KMS-11 (cell line): ENCODE measurements around the gene ZNF14.
A peak's percentile ranks its signal among the peaks of the same experiment; 100 is the strongest.
"Not testable (repeated sequence)": the region's sequence is repeated elsewhere in the genome, so short reads cannot be mapped to it uniquely, and the experiment has no call there.

Source experiments
- H2AFZ ChIP-seq: fragments of 200-600 bp; sonication (generic); 2 replicates; pipeline ENCODE4 v1.6.1; 2016; ENCODE audit warnings: antibody characterized with exemption, mixed run types, low read depth
- H3K27ac ChIP-seq: fragments of 200-600 bp; sonication (generic); 2 replicates; pipeline ENCODE4 v1.6.1; 2016; ENCODE audit warnings: mild to moderate bottlenecking, mixed run types
- H3K27me3 ChIP-seq: fragments of 200-600 bp; sonication (generic); 2 replicates; pipeline ENCODE4 v1.6.1; 2017; ENCODE audit warnings: mild to moderate bottlenecking, low read depth, mixed run types, moderate library complexity; ENCODE audit not compliant: insufficient read depth
- H3K36me3 ChIP-seq: fragments of 200-600 bp; sonication (generic); 2 replicates; pipeline ENCODE4 v1.6.1; 2017; ENCODE audit warnings: mild to moderate bottlenecking, mixed run types; ENCODE audit not compliant: insufficient read depth
- H3K4me1 ChIP-seq: fragments of 200-600 bp; sonication (generic); 2 replicates; pipeline ENCODE4 v1.6.1; 2016; ENCODE audit warnings: mild to moderate bottlenecking, low read depth, mixed run types; ENCODE audit not compliant: poor library complexity, severe bottlenecking
- H3K4me2 ChIP-seq: fragments of 200-600 bp; sonication (generic); 2 replicates; pipeline ENCODE4 v1.7.0; 2016; ENCODE audit warnings: mild to moderate bottlenecking, mixed run types
- H3K4me3 ChIP-seq: fragments of 200-600 bp; sonication (generic); IDR thresholded peaks from 2 replicates; pipeline ENCODE4 v1.6.1; 2017; ENCODE audit warnings: low read depth, low read length, mixed read lengths; ENCODE audit not compliant: insufficient read depth
- H3K79me2 ChIP-seq: fragments of 200-600 bp; sonication (generic); 2 replicates; pipeline ENCODE4 v1.6.1; 2016; ENCODE audit warnings: low read depth, mixed run types; ENCODE audit not compliant: insufficient read depth
- H3K9ac ChIP-seq: fragments of 200-600 bp; sonication (generic); 2 replicates; pipeline ENCODE4 v1.6.1; 2016; ENCODE audit warnings: mild to moderate bottlenecking, mixed run types
- H4K20me1 ChIP-seq: fragments of 200-600 bp; sonication (generic); 2 replicates; pipeline ENCODE4 v1.6.1; 2016; ENCODE audit warnings: mild to moderate bottlenecking, mixed run types; ENCODE audit not compliant: insufficient read depth
- CTCF ChIP-seq: fragments of 200-600 bp; sonication (generic); conservative IDR thresholded peaks from 2 replicates; pipeline ENCODE4 v1.6.1; 2017; ENCODE audit warnings: low read depth, mild to moderate bottlenecking, antibody characterized with exemption, low read length, moderate library complexity, mixed read lengths

ZNF14 gene

GRCh38 chr19:19670070-19670551 lies 62.8 kb downstream of the ZNF14 start:
- Histone ChIP-seq H3K27ac (no peak overlapping the region; the same call in 1 of the 2 replicates), H3K79me2 (peaks cover 55% of the 10 kb centered on the region), H3K4me1 (peaks cover 16% of the 10 kb centered on the region), H3K27me3 (no peaks in the 10 kb centered on the region), H3K4me2 (peak overlapping the region; percentile 54; the same call in 1 of the 2 replicates), H3K4me3 (no peak overlapping the region), H3K36me3 (peaks cover 9% of the 10 kb centered on the region; the same call in 1 of the 2 replicates), H2AFZ (no peak overlapping the region), H4K20me1 (no peaks in the 10 kb centered on the region), H3K9ac (no peak overlapping the region)
- no peak for TF ChIP-seq CTCF

GRCh38 chr19:19668230-19669012 lies 64.5 kb downstream of the ZNF14 start, which contains the start of gene ZNF101:
ZNF101 (plus strand) TSS chr19:19668839; CDS start chr19:19668964, 125 bp downstream.
- peak within 1 kb of the TSS; percentile 79 for H3K9ac ChIP-seq
- H3K4me2 ChIP-seq: peak within 1 kb of the TSS; percentile 54
- peak within 1 kb of the TSS; percentile 92 for H3K27ac ChIP-seq
- H4K20me1 ChIP-seq: no peaks in the 10 kb centered on the region
- peaks cover 40% of the 10 kb centered on the region for H3K79me2 ChIP-seq
- H3K27me3 ChIP-seq: no peaks in the 10 kb centered on the region
- no peak for TF ChIP-seq CTCF
- H3K36me3 ChIP-seq: no peaks in the 10 kb centered on the region
- H3K4me1 ChIP-seq: peaks cover 16% of the 10 kb centered on the region
- no peak within 1 kb of the TSS for H3K4me3 ChIP-seq
- H2AFZ ChIP-seq: peak within 1 kb of the TSS; percentile 47

GRCh38 chr19:19665420-19665948 lies 67.4 kb downstream of the ZNF14 start:
- not testable (repeated sequence) for H2AFZ ChIP-seq, H3K27me3 ChIP-seq, H3K36me3 ChIP-seq, H4K20me1 ChIP-seq, H3K4me3 ChIP-seq, H3K4me2 ChIP-seq, H3K9ac ChIP-seq, H3K27ac ChIP-seq
- Histone ChIP-seq H3K79me2 (peaks cover 40% of the 10 kb centered on the region), H3K4me1 (peaks cover 30% of the 10 kb centered on the region)

GRCh38 chr19:19663256-19664120 lies 69.4 kb downstream of the ZNF14 start, which contains the start of gene ATP13A1:
ATP13A1 (minus strand) TSS chr19:19663676; CDS start chr19:19663666, 10 bp downstream.
- H3K4me3 ChIP-seq: no peak within 1 kb of the TSS

More at GRCh38 chr19:19663256-19664120, 69.4 kb downstream of the ZNF14 start, which contains the start of gene ATP13A1:
- Histone ChIP-seq H3K27me3 (no peaks in the 10 kb centered on the region), H3K27ac (peak within 1 kb of the TSS; percentile 87), H3K79me2 (peaks cover 33% of the 10 kb centered on the region), H3K36me3 (0 out of 2 replicates have a peak, but pooled peaks cover 3% of the 10 kb centered on the region), H3K4me1 (peaks cover 22% of the 10 kb centered on the region), H3K4me2 (peak within 1 kb of the TSS; percentile 62), H3K9ac (peak within 1 kb of the TSS; percentile 95), H2AFZ (peak within 1 kb of the TSS; percentile 86), H4K20me1 (no peaks in the 10 kb centered on the region)
- no peak for TF ChIP-seq CTCF
